SK-N-SH (cell line): ENCODE results near the gene PRKCQ. TPM values are rescaled to one million over a fixed set of nuclear protein-coding genes. Genes with fewer than 3 reads are reported as not detected.

Experiments
- CTCF ChIA-PET: fragments of 300-600, 350-600 bp; formaldehyde crosslinking; extraction: SDS; loops from one replicate; lab custom pipeline; 2021; lab: Yijun Ruan, JAX
- POLR2A ChIA-PET: fragments of 350-600 bp; sonication (Branson Sonifier 250); formaldehyde crosslinking; extraction: SDS; loops from one replicate; lab custom pipeline; 2020; ENCODE audit warnings: antibody characterized with exemption, inconsistent platforms; lab: Yijun Ruan, JAX
- DNase-seq: peaks from one replicate; pipeline ENCODE4 v3.0.0; 2012
- H2AFZ ChIP-seq: fragments of 200-600 bp; sonication (generic); 2 replicates; pipeline ENCODE4 v1.8.1; 2016; ENCODE audit warnings: antibody characterized with exemption, mild to moderate bottlenecking, low read depth
- H3F3A ChIP-seq: fragments of 200-600 bp; sonication (generic); replicated peaks from 2 replicates; pipeline ENCODE3; 2016; ENCODE audit warnings: antibody characterized with exemption, mild to moderate bottlenecking; ENCODE audit not compliant: insufficient read depth
- H3K27ac ChIP-seq, 2 experiments: fragments of 200-500 bp in 1 of 2; fragments of 200-600 bp in 1 of 2; sonication (Bioruptor generic) in 1 of 2; sonication (generic), shearing (Covaris generic) in 1 of 2; 2 replicates each; pipeline versions ENCODE4 v1.5.1 to v1.6.1; 2014 to 2016; ENCODE audit warnings: low read depth in 2 of 2, inconsistent platforms in 1 of 2, low read length in 1 of 2, mild to moderate bottlenecking in 1 of 2, mixed read lengths in 1 of 2
- H3K27me3 ChIP-seq: fragments of 200-600 bp; sonication (generic), shearing (Covaris generic); 2 replicates; pipeline ENCODE4 v1.6.1; 2016; ENCODE audit warnings: mixed run types; ENCODE audit not compliant: insufficient read depth
- H3K36me3 ChIP-seq, 2 experiments: fragments of 200-500 bp in 1 of 2; fragments of 200-600 bp in 1 of 2; sonication (Bioruptor generic) in 1 of 2; sonication (generic) in 1 of 2; replicated peaks in 1 of 2; 2 replicates each; pipeline versions ENCODE3 to v1.5.1; 2014 to 2016; ENCODE audit warnings: low read length in 1 of 2, mild to moderate bottlenecking in 1 of 2; ENCODE audit not compliant: insufficient read depth in 2 of 2, control insufficient read depth in 1 of 2
- H3K4me1 ChIP-seq, 2 experiments: fragments of 200-500 bp in 1 of 2; fragments of 200-600 bp in 1 of 2; sonication (Bioruptor generic) in 1 of 2; sonication (generic), shearing (Covaris generic) in 1 of 2; 2 replicates each; pipeline versions ENCODE4 v1.5.1 to v1.6.1; 2014 to 2016; ENCODE audit warnings: low read depth in 1 of 2, low read length in 1 of 2, mixed run types in 1 of 2; ENCODE audit not compliant: insufficient read depth in 2 of 2, control insufficient read depth in 1 of 2
- H3K4me2 ChIP-seq: fragments of 200-600 bp; sonication (generic), shearing (Covaris generic); 2 replicates; pipeline ENCODE4 v1.6.1; 2017; ENCODE audit warnings: mixed run types
- H3K4me3 ChIP-seq, 2 experiments: fragments of 200-500 bp in 1 of 2; fragments of 200-600 bp in 1 of 2; sonication (Bioruptor generic) in 1 of 2; sonication (generic), shearing (Covaris generic) in 1 of 2; 2 replicates each; pipeline versions ENCODE4 v1.5.1 to v1.8.1; 2014 to 2016; ENCODE audit warnings: low read depth in 2 of 2, inconsistent platforms in 1 of 2, low read length in 1 of 2, mild to moderate bottlenecking in 1 of 2, mixed read lengths in 1 of 2, moderate library complexity in 1 of 2
- H3K79me2 ChIP-seq: fragments of 200-600 bp; sonication (generic); 2 replicates; pipeline ENCODE4 v1.8.1; 2017; ENCODE audit warnings: mild to moderate bottlenecking; ENCODE audit not compliant: insufficient read depth
- H3K9ac ChIP-seq: fragments of 200-600 bp; sonication (generic); 2 replicates; pipeline ENCODE4 v1.6.1; 2017; ENCODE audit warnings: mixed run types
- H3K9me2 ChIP-seq: fragments of 200-600 bp; sonication (generic); 2 replicates; pipeline ENCODE4 v1.6.1; 2017; ENCODE audit warnings: mixed run types
- H3K9me3 ChIP-seq: fragments of 200-600 bp; sonication (generic); 2 replicates; pipeline ENCODE4 v1.6.1; 2017; ENCODE audit warnings: mixed run types, mild to moderate bottlenecking, moderate library complexity
- H4K20me1 ChIP-seq: fragments of 200-600 bp; sonication (generic); 2 replicates; pipeline ENCODE4 v1.6.1; 2017; ENCODE audit warnings: mild to moderate bottlenecking, mixed run types; ENCODE audit not compliant: insufficient read depth
- FOXJ3 ChIP-seq: sonication (generic); formaldehyde crosslinking; IDR thresholded peaks from 2 replicates; pipeline ENCODE4 v1.5.1; 2020; ENCODE audit warnings: mild to moderate bottlenecking, missing genetic modification reagents
- GABPA ChIP-seq: IDR thresholded peaks from 2 replicates; pipeline ENCODE4 v1.4.0; 2012; ENCODE audit warnings: low read depth, mild to moderate bottlenecking
- JUND ChIP-seq: IDR thresholded peaks from 2 replicates; pipeline ENCODE4 v1.4.0; 2012
- MEF2A ChIP-seq: IDR thresholded peaks from 2 replicates; pipeline ENCODE4 v1.4.0; 2012; ENCODE audit warnings: low read depth, borderline replicate concordance
- POLR2AphosphoS5 ChIP-seq: IDR thresholded peaks from 2 replicates; pipeline ENCODE4 v1.6.1; 2012; ENCODE audit warnings: low read depth, low read length
- RCOR1 ChIP-seq: fragments of 150-350 bp; IDR thresholded peaks from 2 replicates; pipeline ENCODE4 v1.6.1; 2017; ENCODE audit warnings: antibody characterized with exemption, low read length
- RFX5 ChIP-seq: IDR thresholded peaks from 2 replicates; pipeline ENCODE4 v1.6.1; 2012; ENCODE audit warnings: mild to moderate bottlenecking, improper control_type of control experiment, low read length
- TAF1 ChIP-seq: IDR thresholded peaks from 2 replicates; pipeline ENCODE4 v1.6.1; 2012; ENCODE audit warnings: low read depth, mild to moderate bottlenecking, low read length, moderate library complexity, borderline replicate concordance
- YY1 ChIP-seq: IDR thresholded peaks from 2 replicates; pipeline ENCODE4 v1.4.0; 2012; ENCODE audit warnings: low read depth, mild to moderate bottlenecking
- WGBS: methylation state at CpG from one replicate; pipeline ENCODE4 v1.1.6; 2017; ENCODE audit warnings: low lambda C conversion rate; 5-methylcytosine and 5-hydroxymethylcytosine counted together
- polyA plus RNA-seq, 3 experiments: library from polyadenylated mRNA; depleted of rRNA; stranded (reverse); fragments of >200 nt; gene quantifications; 2 replicates each; pipeline ENCODE4 v1.2.3, GENCODE V29; 2012
- TF ChIP-seq, protein P1 (sequence below): IDR thresholded peaks from 2 replicates; pipeline ENCODE4 v1.6.1; 2012; ENCODE audit warnings: mild to moderate bottlenecking, low read depth, low read length, moderate library complexity
- TF ChIP-seq, protein P2 (sequence below): IDR thresholded peaks from 2 replicates; pipeline ENCODE4 v1.4.0; 2012; ENCODE audit warnings: low read depth, borderline replicate concordance
- TF ChIP-seq, protein P3 (sequence below): fragments of 150-350 bp; IDR thresholded peaks from 2 replicates; pipeline ENCODE4 v1.6.1; 2017; ENCODE audit warnings: antibody characterized with exemption, low read length, low read depth, borderline replicate concordance

The PRKCQ gene
- polyA plus RNA-seq, 1 of the 3 experiments (the other 2 are of a cell fraction): 0.18 TPM

DNA sequence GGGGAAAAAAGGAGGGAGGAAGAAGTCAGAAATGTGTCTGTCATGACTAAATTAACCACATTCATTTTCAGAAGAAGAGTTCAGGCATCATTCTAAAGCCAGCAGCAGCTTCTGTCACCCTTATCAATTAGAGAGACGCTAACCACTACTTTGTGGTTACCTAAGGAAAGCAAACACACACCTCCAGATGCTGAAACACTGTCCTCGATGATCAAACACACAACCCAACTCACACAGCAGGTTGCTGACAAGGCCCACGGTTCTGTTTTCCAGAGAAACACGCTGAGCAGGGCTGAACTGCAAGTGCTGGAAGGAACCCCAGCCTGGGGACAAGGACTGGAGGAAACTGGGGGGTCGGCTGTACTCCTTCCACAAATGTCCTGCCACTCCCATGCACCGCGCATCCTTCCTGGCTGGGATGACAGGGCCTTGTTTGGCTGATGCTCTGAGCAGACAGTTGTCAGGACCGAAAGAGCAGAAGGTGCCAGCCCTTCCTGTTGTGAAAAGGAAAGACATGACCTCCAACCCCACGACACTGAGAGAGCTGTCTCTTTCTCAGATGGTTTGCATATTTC, 36.6 kb downstream of the PRKCQ start:
- POLR2A ChIA-PET: no interaction called here
- no peak overlapping the region for H2AFZ ChIP-seq
- no peaks in the 10 kb centered on the region for H3K36me3 ChIP-seq
- H3K9me2 ChIP-seq: no peaks in the 10 kb centered on the region
- CTCF ChIA-PET: no interaction called here
- H3K9ac ChIP-seq: no peak overlapping the region
- H3K79me2 ChIP-seq: no peaks in the 10 kb centered on the region
- no peaks in the 10 kb centered on the region for H3K27me3 ChIP-seq
- no peak overlapping the region for H3K4me3 ChIP-seq
- H3F3A ChIP-seq: no peaks in the 10 kb centered on the region
- no peaks in the 10 kb centered on the region for H3K4me1 ChIP-seq
- no peaks in the 10 kb centered on the region for H4K20me1 ChIP-seq
- no peaks in the 10 kb centered on the region for H3K9me3 ChIP-seq
- 30% methylated on average over 4 of the region's 9 CpGs for WGBS
- no peak overlapping the region for H3K27ac ChIP-seq
- no peak overlapping the region for H3K4me2 ChIP-seq
- no peak for DNase-seq
- no peak for TF ChIP-seq RFX5
- TF ChIP-seq POLR2AphosphoS5: no peak
- TF ChIP-seq FOXJ3 (CRISPR knock-in tag): no peak
- TF ChIP-seq, protein P1, sequence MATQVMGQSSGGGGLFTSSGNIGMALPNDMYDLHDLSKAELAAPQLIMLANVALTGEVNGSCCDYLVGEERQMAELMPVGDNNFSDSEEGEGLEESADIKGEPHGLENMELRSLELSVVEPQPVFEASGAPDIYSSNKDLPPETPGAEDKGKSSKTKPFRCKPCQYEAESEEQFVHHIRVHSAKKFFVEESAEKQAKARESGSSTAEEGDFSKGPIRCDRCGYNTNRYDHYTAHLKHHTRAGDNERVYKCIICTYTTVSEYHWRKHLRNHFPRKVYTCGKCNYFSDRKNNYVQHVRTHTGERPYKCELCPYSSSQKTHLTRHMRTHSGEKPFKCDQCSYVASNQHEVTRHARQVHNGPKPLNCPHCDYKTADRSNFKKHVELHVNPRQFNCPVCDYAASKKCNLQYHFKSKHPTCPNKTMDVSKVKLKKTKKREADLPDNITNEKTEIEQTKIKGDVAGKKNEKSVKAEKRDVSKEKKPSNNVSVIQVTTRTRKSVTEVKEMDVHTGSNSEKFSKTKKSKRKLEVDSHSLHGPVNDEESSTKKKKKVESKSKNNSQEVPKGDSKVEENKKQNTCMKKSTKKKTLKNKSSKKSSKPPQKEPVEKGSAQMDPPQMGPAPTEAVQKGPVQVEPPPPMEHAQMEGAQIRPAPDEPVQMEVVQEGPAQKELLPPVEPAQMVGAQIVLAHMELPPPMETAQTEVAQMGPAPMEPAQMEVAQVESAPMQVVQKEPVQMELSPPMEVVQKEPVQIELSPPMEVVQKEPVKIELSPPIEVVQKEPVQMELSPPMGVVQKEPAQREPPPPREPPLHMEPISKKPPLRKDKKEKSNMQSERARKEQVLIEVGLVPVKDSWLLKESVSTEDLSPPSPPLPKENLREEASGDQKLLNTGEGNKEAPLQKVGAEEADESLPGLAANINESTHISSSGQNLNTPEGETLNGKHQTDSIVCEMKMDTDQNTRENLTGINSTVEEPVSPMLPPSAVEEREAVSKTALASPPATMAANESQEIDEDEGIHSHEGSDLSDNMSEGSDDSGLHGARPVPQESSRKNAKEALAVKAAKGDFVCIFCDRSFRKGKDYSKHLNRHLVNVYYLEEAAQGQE: no peak
- TF ChIP-seq GABPA: no peak
- TF ChIP-seq YY1: no peak
- no peak for TF ChIP-seq JUND
- no peak for TF ChIP-seq MEF2A
- no peak for TF ChIP-seq RCOR1
- no peak for TF ChIP-seq TAF1
- TF ChIP-seq, protein P2, sequence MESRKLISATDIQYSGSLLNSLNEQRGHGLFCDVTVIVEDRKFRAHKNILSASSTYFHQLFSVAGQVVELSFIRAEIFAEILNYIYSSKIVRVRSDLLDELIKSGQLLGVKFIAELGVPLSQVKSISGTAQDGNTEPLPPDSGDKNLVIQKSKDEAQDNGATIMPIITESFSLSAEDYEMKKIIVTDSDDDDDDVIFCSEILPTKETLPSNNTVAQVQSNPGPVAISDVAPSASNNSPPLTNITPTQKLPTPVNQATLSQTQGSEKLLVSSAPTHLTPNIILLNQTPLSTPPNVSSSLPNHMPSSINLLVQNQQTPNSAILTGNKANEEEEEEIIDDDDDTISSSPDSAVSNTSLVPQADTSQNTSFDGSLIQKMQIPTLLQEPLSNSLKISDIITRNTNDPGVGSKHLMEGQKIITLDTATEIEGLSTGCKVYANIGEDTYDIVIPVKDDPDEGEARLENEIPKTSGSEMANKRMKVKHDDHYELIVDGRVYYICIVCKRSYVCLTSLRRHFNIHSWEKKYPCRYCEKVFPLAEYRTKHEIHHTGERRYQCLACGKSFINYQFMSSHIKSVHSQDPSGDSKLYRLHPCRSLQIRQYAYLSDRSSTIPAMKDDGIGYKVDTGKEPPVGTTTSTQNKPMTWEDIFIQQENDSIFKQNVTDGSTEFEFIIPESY: no peak
- TF ChIP-seq, protein P3, sequence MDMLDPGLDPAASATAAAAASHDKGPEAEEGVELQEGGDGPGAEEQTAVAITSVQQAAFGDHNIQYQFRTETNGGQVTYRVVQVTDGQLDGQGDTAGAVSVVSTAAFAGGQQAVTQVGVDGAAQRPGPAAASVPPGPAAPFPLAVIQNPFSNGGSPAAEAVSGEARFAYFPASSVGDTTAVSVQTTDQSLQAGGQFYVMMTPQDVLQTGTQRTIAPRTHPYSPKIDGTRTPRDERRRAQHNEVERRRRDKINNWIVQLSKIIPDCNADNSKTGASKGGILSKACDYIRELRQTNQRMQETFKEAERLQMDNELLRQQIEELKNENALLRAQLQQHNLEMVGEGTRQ: no peak
